Measurements from ENCODE around the gene RASA4.
"Not testable (repeated sequence)": the region's sequence is repeated elsewhere in the genome, so short reads cannot be mapped to it uniquely, and the experiment has no call there.

RASA4 gene

GRCh38 chr7:102604431-102605145, 12.0 kb downstream of the RASA4 start:
- DNase-seq: not testable (repeated sequence)

- not testable (repeated sequence) for DNase-seq
Observed at GRCh38 chr7:102602317-102602716, 14.2 kb downstream of the RASA4 start.

- not testable (repeated sequence) for DNase-seq
Observed at GRCh38 chr7:102599699-102600098, 16.9 kb downstream of the RASA4 start.

- DNase-seq: not testable (repeated sequence)
Observed at GRCh38 chr7:102596036-102596435, 20.5 kb downstream of the RASA4 start.

GRCh38 chr7:102593637-102594334, 22.8 kb downstream of the RASA4 start:
- not testable (repeated sequence) for DNase-seq

GRCh38 chr7:102592477-102593019, 24.0 kb downstream of the RASA4 start:
- not testable (repeated sequence) for DNase-seq

GRCh38 chr7:102589857-102590256, 26.7 kb downstream of the RASA4 start:
- not testable (repeated sequence) for DNase-seq

GRCh38 chr7:102583495-102583894, 33.1 kb downstream of the RASA4 start:
- DNase-seq: not testable (repeated sequence)

GRCh38 chr7:102581722-102582121, 34.8 kb downstream of the RASA4 start:
- not testable (repeated sequence) for DNase-seq

GRCh38 chr7:102578486-102578885, 38.1 kb downstream of the RASA4 start:
- DNase-seq: not testable (repeated sequence)

- not testable (repeated sequence) for DNase-seq
Observed at GRCh38 chr7:102577315-102578240, 39.0 kb downstream of the RASA4 start.

- DNase-seq: not testable (repeated sequence)
Observed at GRCh38 chr7:102576363-102576762, 40.2 kb downstream of the RASA4 start.

GRCh38 chr7:102574607-102575006, 41.9 kb downstream of the RASA4 start:
- DNase-seq: not testable (repeated sequence)

- not testable (repeated sequence) for DNase-seq
Observed at GRCh38 chr7:102572261-102573239, 44.0 kb downstream of the RASA4 start, which contains the start of gene POLR2J3. Gene POLR2J3 (minus strand): TSS chr7:102572583. CDS start chr7:102572521, 62 bp downstream.

- not testable (repeated sequence) for DNase-seq
Observed at GRCh38 chr7:102568620-102569019, 47.9 kb downstream of the RASA4 start.

- DNase-seq: not testable (repeated sequence)
Observed at GRCh38 chr7:102550808-102551422, 65.6 kb downstream of the RASA4 start, which contains the start of gene SPDYE2. Gene SPDYE2 (plus strand): TSS chr7:102551226. CDS start chr7:102553256, 2,030 bp downstream.

- DNase-seq: not testable (repeated sequence)
Observed at GRCh38 chr7:102546353-102546752, 70.2 kb downstream of the RASA4 start.

GRCh38 chr7:102545288-102545687, 71.3 kb downstream of the RASA4 start:
- not testable (repeated sequence) for DNase-seq

GRCh38 chr7:102544372-102544771, 72.2 kb downstream of the RASA4 start:
- DNase-seq: not testable (repeated sequence)

- DNase-seq: not testable (repeated sequence)
Observed at GRCh38 chr7:102543596-102543995, 73.0 kb downstream of the RASA4 start, which contains the start of gene UPK3BL2. Gene UPK3BL2 (minus strand): TSS chr7:102543696. CDS start chr7:102543636, 60 bp downstream.

Measured in AML-193 (cell line).